DND-41 (cell line): Measurements from ENCODE around the gene EEF1A1.
A peak's percentile ranks its signal among the peaks of the same experiment; 100 is the strongest.

Source experiments
- ATAC-seq: fragments of 200-7000 bp; cut with Tn5 transposase; 3 replicates; pipeline ENCODE4 v1.9.1; 2021; ENCODE audit warnings: low read depth; ENCODE audit not compliant: insufficient read depth
- DNase-seq: peaks from one replicate; pipeline ENCODE4 v3.0.0-alpha.2; 2020
- H2AFZ ChIP-seq: 2 replicates; pipeline ENCODE4 v1.6.0; 2012; ENCODE audit warnings: low read depth, low read length
- H3K27ac ChIP-seq: 2 replicates; pipeline ENCODE4 v1.5.1; 2012; ENCODE audit warnings: low read length, inconsistent platforms
- H3K27me3 ChIP-seq: fragments of 200-600 bp; sonication (generic); 2 replicates; pipeline ENCODE4 v1.6.0; 2012; ENCODE audit warnings: low read length, mild to moderate bottlenecking, inconsistent platforms; ENCODE audit not compliant: insufficient read depth, poor library complexity
- H3K36me3 ChIP-seq: 2 replicates; pipeline ENCODE4 v1.5.1; 2012; ENCODE audit warnings: low read length, inconsistent platforms; ENCODE audit not compliant: insufficient read depth
- H3K4me1 ChIP-seq: 2 replicates; pipeline ENCODE4 v1.5.1; 2012; ENCODE audit warnings: mild to moderate bottlenecking, low read length; ENCODE audit not compliant: insufficient read depth
- H3K4me2 ChIP-seq: 2 replicates; pipeline ENCODE4 v1.6.0; 2012; ENCODE audit warnings: mild to moderate bottlenecking, moderate library complexity, low read length, inconsistent platforms; ENCODE audit not compliant: insufficient read depth
- H3K4me3 ChIP-seq, 2 experiments: fragments of 200-600 bp in 1 of 2; shearing (Covaris generic) in 1 of 2; 2 replicates each; pipeline ENCODE4 v1.5.1; 2012 to 2016; ENCODE audit warnings: inconsistent platforms in 2 of 2, low read length in 2 of 2, mild to moderate bottlenecking in 2 of 2, low read depth in 1 of 2, moderate library complexity in 1 of 2
- H3K79me2 ChIP-seq: 2 replicates; pipeline ENCODE4 v1.6.0; 2012; ENCODE audit warnings: low read length, inconsistent platforms; ENCODE audit not compliant: insufficient read depth
- H3K9ac ChIP-seq: 2 replicates; pipeline ENCODE4 v1.6.0; 2012; ENCODE audit warnings: low read depth, mild to moderate bottlenecking, inconsistent platforms, low read length, moderate library complexity
- H3K9me3 ChIP-seq: 2 replicates; pipeline ENCODE4 v1.5.1; 2012; ENCODE audit warnings: low read length, moderate library complexity, mild to moderate bottlenecking, inconsistent platforms; ENCODE audit not compliant: insufficient read depth, severe bottlenecking
- H4K20me1 ChIP-seq: 2 replicates; pipeline ENCODE4 v1.6.0; 2012; ENCODE audit warnings: low read length; ENCODE audit not compliant: insufficient read depth
- CTCF ChIP-seq: IDR thresholded peaks from 2 replicates; pipeline ENCODE4 v1.5.1; 2012; ENCODE audit warnings: borderline replicate concordance, low read length, moderate library complexity, mild to moderate bottlenecking; ENCODE audit not compliant: poor library complexity, severe bottlenecking; ENCODE audit errors: extremely low read depth
- EZH2 ChIP-seq: IDR thresholded peaks from 3 replicates; pipeline ENCODE4 v1.6.1; 2012; ENCODE audit warnings: borderline replicate concordance, low read depth, mild to moderate bottlenecking, moderate library complexity, low read length, inconsistent platforms; ENCODE audit not compliant: severe bottlenecking

Gene EEF1A1

DNA sequence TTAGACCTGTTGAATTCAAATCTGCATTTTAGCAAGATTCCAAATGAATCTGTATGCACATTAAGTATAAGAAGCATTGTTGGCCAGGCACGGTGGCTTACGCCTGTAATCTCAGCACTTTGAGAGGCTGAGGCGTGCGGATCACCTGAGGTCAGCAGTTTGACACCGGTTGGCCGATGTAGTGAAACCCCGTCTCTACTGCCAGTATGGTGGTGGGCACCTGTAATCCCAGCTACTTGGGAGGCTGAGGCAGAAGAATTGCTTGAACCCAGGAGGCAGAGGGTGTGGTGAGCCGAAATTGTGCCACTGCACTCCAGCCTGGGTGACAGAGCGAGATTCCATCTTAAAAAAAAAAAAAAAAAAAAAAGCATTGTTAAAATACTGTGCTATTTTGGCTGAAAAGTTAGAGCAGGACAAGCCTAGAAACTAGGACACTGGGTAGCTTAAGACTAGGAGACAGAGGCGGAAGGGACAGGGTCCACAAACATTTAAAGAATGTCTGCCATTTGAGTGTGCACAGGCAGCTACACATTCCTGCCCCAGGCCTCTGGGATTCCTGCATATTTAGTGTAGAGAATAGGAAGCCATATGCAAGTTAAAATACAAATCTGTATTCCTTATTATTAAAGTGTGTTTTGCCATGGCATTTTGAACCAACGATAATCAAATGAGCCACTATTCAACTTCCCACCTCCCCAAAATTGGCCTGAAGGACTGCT, 45.1 kb upstream of the EEF1A1 start:
- no peak overlapping the region for H3K4me3 ChIP-seq
- H3K9me3 ChIP-seq, result no peaks in the 10 kb centered on the region
- H3K27ac ChIP-seq, result no peak overlapping the region
- no peak overlapping the region for H2AFZ ChIP-seq
- H3K4me1 ChIP-seq, result no peaks in the 10 kb centered on the region
- no peaks in the 10 kb centered on the region for H3K79me2 ChIP-seq
- H3K9ac ChIP-seq, result no peak overlapping the region
- H4K20me1 ChIP-seq, result no peaks in the 10 kb centered on the region
- ATAC-seq (no peak), DNase-seq (no peak)
- TF ChIP-seq EZH2 (no peak), CTCF (no peak)
- H3K36me3 ChIP-seq, result no peaks in the 10 kb centered on the region
- no peak overlapping the region for H3K4me2 ChIP-seq
- H3K27me3 ChIP-seq, result no peaks in the 10 kb centered on the region

- Histone ChIP-seq H4K20me1 (no peaks in the 10 kb centered on the region), H3K27ac (no peak overlapping the region), H3K4me2 (no peak overlapping the region), H3K9me3 (no peaks in the 10 kb centered on the region), H3K36me3 (no peaks in the 10 kb centered on the region), H2AFZ (peak overlapping the region; percentile 38; the same call in 1 of the 2 replicates), H3K4me1 (no peaks in the 10 kb centered on the region), H3K27me3 (no peaks in the 10 kb centered on the region), H3K4me3 (no peak overlapping the region), H3K79me2 (no peaks in the 10 kb centered on the region), H3K9ac (no peak overlapping the region)
- no peak for DNase-seq
- no peak for ATAC-seq
- no peak for TF ChIP-seq CTCF
- no peak for TF ChIP-seq EZH2
These were observed 43.9 kb upstream of the EEF1A1 start for GRCh38 chr6:73564578-73565345.

GRCh38 chr6:73562558-73562957, 41.7 kb upstream of the EEF1A1 start:
- Histone ChIP-seq H3K9ac (no peak overlapping the region), H3K27me3 (no peaks in the 10 kb centered on the region), H4K20me1 (no peaks in the 10 kb centered on the region), H3K4me2 (no peak overlapping the region), H3K27ac (no peak overlapping the region), H3K4me1 (no peaks in the 10 kb centered on the region), H2AFZ (no peak overlapping the region), H3K9me3 (no peaks in the 10 kb centered on the region), H3K4me3 (no peak overlapping the region), H3K36me3 (no peaks in the 10 kb centered on the region), H3K79me2 (no peaks in the 10 kb centered on the region)
- DNase-seq (no peak), ATAC-seq (no peak)
- TF ChIP-seq CTCF, result no peak
- TF ChIP-seq EZH2, result no peak
